ENCODE data around the gene GABRD.

GABRD gene

GRCh38 chr1:2045468-2046173 lies 26.5 kb downstream of the GABRD start:
- Mint-ChIP-seq H3K27ac (peak overlapping the region; percentile 57), H3K36me3 (peaks cover 0 to 5% of the 10 kb centered on the region in 2 donors), H3K4me3 (peak overlapping the region; percentile 0 to 36)

GRCh38 chr1:2046174-2046917 lies 27.2 kb downstream of the GABRD start:
- Mint-ChIP-seq H3K36me3 (peaks cover 0 to 5% of the 10 kb centered on the region in 2 donors), H3K27ac (no peak overlapping the region), H3K27me3 (peaks cover 39 to 56% of the 10 kb centered on the region in 2 donors), H3K4me1 (peaks cover 24 to 25% of the 10 kb centered on the region in 2 donors), H3K9me3 (no peaks in the 10 kb centered on the region), H3K4me3 (no peak overlapping the region)
- ATAC-seq (replicated peaks) = no peak
- DNase-seq = peak; percentile 41

More at GRCh38 chr1:2045468-2046173, 26.5 kb downstream of the GABRD start:
- ATAC-seq (replicated peaks) = no peak
- peaks cover 39 to 56% of the 10 kb centered on the region in 2 donors for H3K27me3 Mint-ChIP-seq
- no peaks in the 10 kb centered on the region for H3K9me3 Mint-ChIP-seq
- H3K4me1 Mint-ChIP-seq = peaks cover 24 to 25% of the 10 kb centered on the region in 2 donors
- no peak for DNase-seq

GRCh38 chr1:2046953-2047748 lies 28.0 kb downstream of the GABRD start:
- Mint-ChIP-seq H3K27ac (no peak overlapping the region), H3K4me1 (peaks cover 24 to 32% of the 10 kb centered on the region in 2 donors), H3K4me3 (no peak overlapping the region), H3K9me3 (no peaks in the 10 kb centered on the region), H3K27me3 (peaks cover 39 to 48% of the 10 kb centered on the region in 2 donors), H3K36me3 (peaks cover 0 to 5% of the 10 kb centered on the region in 2 donors)
- no peak for ATAC-seq (replicated peaks)
- no peak for DNase-seq

- Mint-ChIP-seq H3K4me1 (peaks cover 32 to 41% of the 10 kb centered on the region in 2 donors), H3K27me3 (peaks cover 39 to 46% of the 10 kb centered on the region in 2 donors), H3K36me3 (peaks cover 0 to 5% of the 10 kb centered on the region in 2 donors), H3K9me3 (no peaks in the 10 kb centered on the region), H3K4me3 (peak overlapping the region; percentile 43 to 86), H3K27ac (peak overlapping the region; percentile 74)
- DNase-seq = no peak
- no peak for ATAC-seq (replicated peaks)
These were observed 28.9 kb downstream of the GABRD start for GRCh38 chr1:2047749-2048729.

- Mint-ChIP-seq H3K4me3 (peak overlapping the region; percentile 77 to 86), H3K27ac (peak overlapping the region; percentile 87), H3K9me3 (no peaks in the 10 kb centered on the region), H3K36me3 (peaks cover 0 to 5% of the 10 kb centered on the region in 2 donors), H3K4me1 (peaks cover 31 to 45% of the 10 kb centered on the region in 2 donors), H3K27me3 (peaks cover 33 to 39% of the 10 kb centered on the region in 2 donors)
- ATAC-seq (replicated peaks) (no peak), DNase-seq (no peak)
These were observed 30.1 kb downstream of the GABRD start for GRCh38 chr1:2049225-2049717.

DNA sequence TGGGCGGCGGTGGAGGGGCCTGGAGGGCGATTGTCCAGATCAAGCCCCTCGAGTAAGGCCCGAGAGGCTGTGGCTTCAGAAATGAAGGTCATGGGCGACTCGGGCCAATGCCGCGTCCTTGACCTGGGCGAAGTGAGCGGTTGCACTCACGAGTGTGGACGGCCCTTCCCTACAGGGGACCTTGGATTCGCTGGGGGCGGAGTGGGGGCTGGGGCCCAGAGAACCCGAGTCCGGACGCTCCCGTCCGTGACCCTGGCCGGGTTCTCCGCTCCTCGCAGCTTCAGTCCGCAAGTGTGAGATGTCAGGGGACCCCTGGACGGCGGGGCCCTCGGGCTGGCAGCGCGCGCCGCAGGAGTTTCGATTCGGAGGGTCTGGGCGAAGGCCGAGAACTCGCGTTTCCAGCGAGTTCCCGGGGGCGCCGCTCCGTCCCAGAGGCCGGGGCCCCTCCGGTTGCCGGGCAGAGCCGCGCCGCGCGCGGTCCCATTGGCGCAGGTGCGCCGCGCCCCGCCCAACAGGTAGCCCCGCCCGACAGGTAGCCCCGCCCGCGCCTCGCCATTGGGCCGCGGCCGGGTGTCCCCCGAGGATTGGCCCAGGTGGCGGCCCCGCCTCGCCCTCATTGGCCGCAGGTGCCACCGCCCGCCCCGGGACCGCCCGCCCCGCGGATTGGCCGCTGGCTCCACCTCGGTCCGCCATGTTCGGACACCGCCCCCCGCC lies 30.7 kb downstream of the GABRD start, which contains the start of gene PRKCZ:
PRKCZ (plus strand) TSS at position 694 of the 714 bp plus-strand sequence. CDS start 220 bp downstream, outside the sequence.
- Mint-ChIP-seq H3K9me3 (no peaks in the 10 kb centered on the region), H3K36me3 (peaks cover 0 to 5% of the 10 kb centered on the region in 2 donors), H3K27ac (peak within 1 kb of the TSS; percentile 87), H3K4me1 (peaks cover 31 to 45% of the 10 kb centered on the region in 2 donors), H3K27me3 (peaks cover 33 to 38% of the 10 kb centered on the region in 2 donors), H3K4me3 (peak within 1 kb of the TSS; percentile 77 to 86)
- peak; percentile 91 for DNase-seq
- peak; percentile 90 to 94 for ATAC-seq (replicated peaks)

GRCh38 chr1:2050461-2050792 lies 31.3 kb downstream of the GABRD start:
- Mint-ChIP-seq H3K27me3 (peaks cover 28 to 33% of the 10 kb centered on the region in 2 donors), H3K27ac (peak overlapping the region; percentile 31), H3K4me1 (peaks cover 30 to 41% of the 10 kb centered on the region in 2 donors), H3K9me3 (no peaks in the 10 kb centered on the region), H3K36me3 (peaks cover 0 to 5% of the 10 kb centered on the region in 2 donors), H3K4me3 (peak overlapping the region; percentile 69 to 70)
- ATAC-seq (replicated peaks) = peak; percentile 40 to 43
- no peak for DNase-seq

DNA sequence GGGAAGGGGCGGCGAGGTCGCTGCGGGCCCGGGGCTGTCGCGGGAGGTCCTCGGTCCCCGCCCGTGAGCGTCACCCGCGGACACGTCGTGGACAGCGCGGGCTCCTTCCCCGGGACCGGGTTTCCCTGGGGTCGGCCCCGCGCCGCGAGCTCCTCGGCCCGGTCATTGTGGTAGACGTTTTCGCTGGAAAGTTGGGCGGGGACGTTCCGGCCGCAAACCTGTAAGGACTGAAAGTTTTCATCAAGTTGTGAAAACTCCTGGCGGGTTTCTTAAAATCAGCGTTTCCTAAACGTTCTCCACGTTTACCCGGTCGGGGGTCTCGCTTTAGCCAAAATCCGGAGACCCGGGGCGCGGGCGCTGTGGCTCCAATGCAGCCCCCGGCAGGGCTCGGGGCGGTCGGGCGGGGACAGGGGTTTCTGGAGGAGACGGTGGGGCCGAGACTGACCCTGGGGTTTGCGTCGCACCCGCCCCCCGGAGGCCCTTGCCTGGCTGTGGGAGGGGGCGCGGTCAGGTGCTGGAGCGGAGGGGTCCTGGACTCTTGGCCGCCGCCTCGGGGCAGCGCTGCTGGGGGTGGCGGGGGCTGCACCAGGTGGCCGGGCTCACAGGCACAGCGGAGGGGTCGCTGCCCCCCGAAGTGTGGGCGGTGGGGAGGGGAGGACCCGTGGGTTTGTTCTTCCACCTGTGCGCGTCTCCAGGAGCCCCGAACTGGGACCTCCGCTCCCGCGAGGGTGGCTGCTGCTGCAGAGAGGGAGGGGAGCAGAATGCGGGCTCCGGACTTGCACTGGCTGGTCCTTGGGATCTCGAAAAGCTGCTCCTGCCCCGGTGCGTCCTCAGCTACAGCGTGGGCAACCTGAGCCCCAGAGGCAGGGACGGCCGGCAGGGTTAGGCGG lies 31.9 kb downstream of the GABRD start:
- no peaks in the 10 kb centered on the region for H3K9me3 Mint-ChIP-seq
- DNase-seq = no peak
- H3K27ac Mint-ChIP-seq = no peak overlapping the region
- peaks cover 21 to 26% of the 10 kb centered on the region in 2 donors for H3K27me3 Mint-ChIP-seq
- ATAC-seq (replicated peaks) = no peak
- peak overlapping the region; percentile 69 to 70 for H3K4me3 Mint-ChIP-seq
- H3K36me3 Mint-ChIP-seq = peaks cover 4 to 5% of the 10 kb centered on the region in 2 donors
- peaks cover 25 to 35% of the 10 kb centered on the region in 2 donors for H3K4me1 Mint-ChIP-seq

- Mint-ChIP-seq H3K36me3 (peaks cover 5% of the 10 kb centered on the region in 2 donors), H3K9me3 (no peaks in the 10 kb centered on the region), H3K4me3 (peak overlapping the region; percentile 56 to 67), H3K27me3 (peaks cover 15 to 16% of the 10 kb centered on the region in 2 donors), H3K27ac (peak overlapping the region; percentile 3), H3K4me1 (peaks cover 22 to 35% of the 10 kb centered on the region in 2 donors)
- DNase-seq (no peak), ATAC-seq (replicated peaks) (no peak)
These were observed 33.0 kb downstream of the GABRD start for GRCh38 chr1:2052054-2052679.

DNA sequence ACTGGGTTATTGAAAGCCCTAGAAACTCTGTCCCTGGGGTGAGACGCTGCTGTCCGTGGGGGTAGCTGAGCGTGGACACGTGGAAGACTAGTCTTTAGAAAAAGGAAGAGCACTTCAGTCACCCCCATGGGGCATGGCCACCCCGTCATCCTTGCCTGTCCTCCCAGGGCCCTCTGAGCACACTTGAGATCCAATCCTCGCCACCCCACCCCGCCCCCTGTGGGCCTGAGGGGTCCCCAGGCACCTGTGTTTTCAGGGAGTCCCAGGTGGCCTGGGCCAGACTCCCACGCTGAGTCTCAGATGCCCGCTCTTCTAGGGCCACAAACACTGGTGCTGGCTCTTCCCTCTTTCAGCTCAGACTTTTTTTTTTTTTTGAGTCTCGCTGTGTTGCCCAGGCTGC lies 33.6 kb downstream of the GABRD start:
- no peak for ATAC-seq (replicated peaks)
- DNase-seq = no peak
- H3K27ac Mint-ChIP-seq = no peak overlapping the region
- peaks cover 5% of the 10 kb centered on the region in 2 donors for H3K36me3 Mint-ChIP-seq
- H3K4me1 Mint-ChIP-seq = peaks cover 22 to 35% of the 10 kb centered on the region in 2 donors
- no peaks in the 10 kb centered on the region for H3K9me3 Mint-ChIP-seq
- peaks cover 9 to 16% of the 10 kb centered on the region in 2 donors for H3K27me3 Mint-ChIP-seq
- no peak overlapping the region for H3K4me3 Mint-ChIP-seq

- no peak overlapping the region for H3K27ac Mint-ChIP-seq
- no peak overlapping the region for H3K4me3 Mint-ChIP-seq
These were observed 34.1 kb downstream of the GABRD start for GRCh38 chr1:2053217-2053616.

More at GRCh38 chr1:2053217-2053616, 34.1 kb downstream of the GABRD start:
- no peaks in the 10 kb centered on the region for H3K9me3 Mint-ChIP-seq
- H3K27me3 Mint-ChIP-seq = peaks cover 6 to 13% of the 10 kb centered on the region in 2 donors
- H3K36me3 Mint-ChIP-seq = peaks cover 2 to 5% of the 10 kb centered on the region in 2 donors
- ATAC-seq (replicated peaks) = no peak
- peaks cover 20 to 35% of the 10 kb centered on the region in 2 donors for H3K4me1 Mint-ChIP-seq
- no peak for DNase-seq

Data from stimulated activated naive B cell treated with anti-CD40 and anti-IgM and Interleukin-4, amounts not matched to agents 10 μg/mL and 1 μg/mL and 100 μg/mL, for 72 hours (primary cell).